Hepatic stellate cell (primary cell): Measurements from ENCODE around the gene FAM221B.

Experiments used
- DNase-seq: peaks from one replicate; pipeline ENCODE4 v3.0.0; 2011; ENCODE audit warnings: low spot score

Gene FAM221B

GRCh38 chr9:35790385-35791296 lies 37.9 kb downstream of the FAM221B start:
- DNase-seq: peak; percentile 91

GRCh38 chr9:35790025-35790384 lies 38.5 kb downstream of the FAM221B start:
- no peak for DNase-seq

- no peak for DNase-seq
Measured at GRCh38 chr9:35789541-35789940, 39.0 kb downstream of the FAM221B start.

GRCh38 chr9:35783418-35783817 lies 45.1 kb downstream of the FAM221B start:
- DNase-seq: no peak

- no peak for DNase-seq
Measured at GRCh38 chr9:35781066-35781465, 47.5 kb downstream of the FAM221B start.

- DNase-seq: no peak
Measured at GRCh38 chr9:35778496-35778895, 50.0 kb downstream of the FAM221B start.

GRCh38 chr9:35776018-35776417 lies 52.5 kb downstream of the FAM221B start:
- DNase-seq: no peak

GRCh38 chr9:35774907-35775635 lies 53.5 kb downstream of the FAM221B start:
- DNase-seq: no peak

GRCh38 chr9:35771943-35772342 lies 56.6 kb downstream of the FAM221B start:
- no peak for DNase-seq

- no peak for DNase-seq
Measured at GRCh38 chr9:35771534-35771933, 57.0 kb downstream of the FAM221B start.

GRCh38 chr9:35771075-35771433 lies 57.5 kb downstream of the FAM221B start:
- no peak for DNase-seq

GRCh38 chr9:35769763-35770162 lies 58.8 kb downstream of the FAM221B start:
- no peak for DNase-seq

- no peak for DNase-seq
Measured at GRCh38 chr9:35767458-35767857, 61.1 kb downstream of the FAM221B start.

- no peak for DNase-seq
Measured at GRCh38 chr9:35766997-35767396, 61.5 kb downstream of the FAM221B start.
